Purkinje cell (primary cell): ENCODE measurements around the gene TMEM223. TPM values are rescaled to one million over a fixed set of nuclear protein-coding genes. Genes with fewer than 3 reads are reported as not detected.

Experiments
- polyA plus RNA-seq: library from polyadenylated mRNA; unstranded; fragments of >200 nt; fragmentation: Nextera tagmentation; gene quantifications from 2 replicates; pipeline ENCODE4 v1.2.1, GENCODE V29; 2014

The TMEM223 gene, protein sequence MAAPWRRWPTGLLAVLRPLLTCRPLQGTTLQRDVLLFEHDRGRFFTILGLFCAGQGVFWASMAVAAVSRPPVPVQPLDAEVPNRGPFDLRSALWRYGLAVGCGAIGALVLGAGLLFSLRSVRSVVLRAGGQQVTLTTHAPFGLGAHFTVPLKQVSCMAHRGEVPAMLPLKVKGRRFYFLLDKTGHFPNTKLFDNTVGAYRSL
- polyA plus RNA-seq: 12.5 and 20.4 TPM in 2 replicates

GRCh38 chr11:62791501-62792201 is at the start of gene TMEM223:
TMEM223 (minus strand) TSS chr11:62792006; CDS start chr11:62791994, 12 bp downstream.

GRCh38 chr11:62839050-62839945 is 47.5 kb upstream of the TMEM223 start, which contains the start of gene WDR74:
WDR74 (minus strand) TSS chr11:62839590; CDS start chr11:62839570, 20 bp downstream.

GRCh38 chr11:62832336-62833234 is 40.8 kb upstream of the TMEM223 start, which contains the start of gene TEX54:
TEX54 (minus strand) TSS chr11:62832841.

GRCh38 chr11:62831520-62832335 is 39.9 kb upstream of the TMEM223 start, which contains the start of gene STX5:
STX5 (minus strand) TSS chr11:62832051; CDS start chr11:62831243, 808 bp downstream.

DNA sequence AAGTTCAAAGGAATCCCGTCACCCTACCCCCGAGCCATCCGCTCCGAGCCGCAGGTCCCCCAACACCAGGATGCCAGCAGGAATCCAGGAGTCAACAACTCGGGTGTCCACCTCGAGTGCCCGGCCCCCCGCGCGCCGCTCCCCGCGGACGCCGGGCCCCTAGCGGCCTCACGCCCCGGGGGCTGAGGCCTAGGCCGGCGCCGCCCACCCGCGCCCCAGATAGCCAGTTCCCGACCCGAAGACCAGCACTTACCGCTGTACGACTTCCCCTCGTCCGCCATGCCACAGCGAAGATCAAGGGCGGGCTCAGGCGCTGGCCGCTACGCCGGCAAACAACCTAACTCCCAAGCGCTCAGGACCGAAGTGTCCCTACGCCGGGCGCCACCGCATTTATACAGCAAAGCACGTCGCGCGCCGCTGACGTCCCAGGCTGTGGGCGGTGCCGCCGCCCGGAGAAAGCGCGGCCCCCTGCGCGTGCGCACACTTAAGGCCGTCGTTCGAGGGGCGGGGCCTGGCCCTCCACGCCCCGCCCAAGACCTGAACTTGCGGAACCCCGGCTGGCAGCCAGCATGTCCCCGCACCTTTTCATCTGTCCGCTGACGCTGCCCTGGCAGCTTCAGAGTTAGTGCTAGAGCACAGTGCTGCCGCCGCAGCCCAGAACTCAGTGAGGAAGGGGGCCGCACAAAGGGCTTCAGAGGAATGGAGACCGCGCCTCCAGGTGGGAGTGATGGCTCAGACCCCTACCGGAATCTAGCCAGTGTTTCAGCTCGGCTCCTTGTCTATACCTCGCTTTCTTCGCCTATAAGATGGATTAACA is 13.5 kb upstream of the TMEM223 start, which contains the start of gene NXF1:
NXF1 (minus strand) TSS at position 365 of the 817 bp plus-strand sequence; CDS start at position 281, 84 bp downstream.

GRCh38 chr11:62787005-62787759 is 4.6 kb downstream of the TMEM223 start, which contains the start of gene TMEM179B:
TMEM179B (plus strand) TSS chr11:62787402; CDS start chr11:62787432, 30 bp downstream.

GRCh38 chr11:62771144-62772021 is 20.4 kb downstream of the TMEM223 start, which contains the start of gene TAF6L:
TAF6L (plus strand) TSS chr11:62771396; CDS start chr11:62775784, 4,388 bp downstream.

DNA sequence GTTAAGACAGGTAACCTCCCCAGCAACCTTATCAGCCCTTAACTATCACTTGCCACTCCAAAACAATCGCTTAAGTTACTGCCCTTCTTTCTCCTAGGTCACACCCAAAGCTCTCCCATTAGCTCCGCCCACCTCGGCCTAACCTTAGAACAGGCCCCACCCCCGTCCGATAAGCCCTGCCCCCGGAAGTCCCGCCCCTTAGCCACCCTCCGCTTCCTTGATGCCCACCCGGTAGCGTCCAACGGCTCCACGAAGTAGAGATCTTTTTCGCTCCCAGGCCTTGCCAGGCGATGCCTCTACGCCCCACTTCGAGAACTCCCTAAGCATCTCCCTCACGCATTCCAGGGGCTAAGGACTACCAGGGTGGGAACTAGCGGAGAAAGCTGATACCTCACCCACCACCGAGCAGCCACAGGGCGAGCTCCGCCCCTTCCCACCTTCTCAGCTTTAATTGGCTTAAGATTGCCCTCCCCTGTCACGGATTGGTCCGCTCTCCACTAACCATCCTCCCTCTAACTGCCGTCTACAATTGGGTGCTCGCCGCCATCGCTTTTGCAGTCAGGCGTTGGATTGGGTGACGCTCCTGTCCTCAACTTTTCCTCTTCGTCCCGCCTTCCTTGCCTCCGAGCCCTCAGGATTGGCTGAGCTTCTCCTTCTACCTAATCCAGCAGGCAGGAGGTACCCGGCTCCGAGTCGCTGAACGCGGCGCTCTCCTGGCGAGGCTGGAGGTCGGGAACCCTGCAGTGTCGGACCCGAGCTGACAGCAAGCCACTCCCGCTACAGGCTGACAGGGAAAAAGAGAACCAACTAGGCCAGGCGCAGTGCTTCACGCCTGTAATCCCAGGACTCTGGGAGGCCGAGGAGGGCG is 37.8 kb downstream of the TMEM223 start, which contains the start of gene ZBTB3:
ZBTB3 (minus strand) TSS at position 425 of the 868 bp plus-strand sequence. CDS start 496 bp downstream, outside the sequence.

Other genes starting within 250 kb of the TMEM223 start
- 0.73 and 2.8 TPM in 2 replicates for gene AHNAK, start 245.2 kb downstream of the TMEM223 start, polyA plus RNA-seq
- gene EEF1G, start 218.1 kb downstream of the TMEM223 start, polyA plus RNA-seq: 108 and 114 TPM in 2 replicates
- 0.19 and 2.8 TPM in 2 replicates for gene TUT1, start 200.5 kb downstream of the TMEM223 start, polyA plus RNA-seq
- gene MTA2, start 190.1 kb downstream of the TMEM223 start, polyA plus RNA-seq: 0.60 and 0.63 TPM in 2 replicates
- not detected in 2 replicates for gene EML3, start 179.2 kb downstream of the TMEM223 start, polyA plus RNA-seq
- 0.29 TPM in 1 of 2 replicates, not detected in the other for gene ROM1, start 178.7 kb downstream of the TMEM223 start, polyA plus RNA-seq
- 6.0 and 19.2 TPM in 2 replicates for gene B3GAT3, start 170.0 kb downstream of the TMEM223 start, polyA plus RNA-seq
- gene GANAB, start 145.4 kb downstream of the TMEM223 start, polyA plus RNA-seq: 3.9 and 6.3 TPM in 2 replicates
- 1.1 and 1.3 TPM in 2 replicates for gene INTS5, start 138.7 kb downstream of the TMEM223 start, polyA plus RNA-seq
- 82.2 and 95.4 TPM in 2 replicates for gene C11orf98, start 126.8 kb downstream of the TMEM223 start, polyA plus RNA-seq
- 5.4 and 7.2 TPM in 2 replicates for gene CSKMT, start 126.7 kb downstream of the TMEM223 start, polyA plus RNA-seq
- gene UQCC3, start 120.3 kb downstream of the TMEM223 start, polyA plus RNA-seq: 3.4 and 3.8 TPM in 2 replicates
- 2.2 TPM in 1 of 2 replicates, not detected in the other for gene LBHD1, start 119.7 kb downstream of the TMEM223 start, polyA plus RNA-seq
- 29.6 and 45.3 TPM in 2 replicates for gene UBXN1, start 112.9 kb downstream of the TMEM223 start, polyA plus RNA-seq
- gene LRRN4CL, start 102.5 kb downstream of the TMEM223 start, polyA plus RNA-seq: not detected in 2 replicates
- 511 and 550 TPM in 2 replicates for gene BSCL2, start 84.6 kb downstream of the TMEM223 start, polyA plus RNA-seq
- 926 and 1,510 TPM in 2 replicates for gene GNG3, start 84.3 kb downstream of the TMEM223 start, polyA plus RNA-seq
- gene HNRNPUL2, start 64.5 kb downstream of the TMEM223 start, polyA plus RNA-seq: 6.1 and 11.6 TPM in 2 replicates
- gene TTC9C, start 63.5 kb downstream of the TMEM223 start, polyA plus RNA-seq: 39.6 and 42.1 TPM in 2 replicates
- 3.5 and 3.6 TPM in 2 replicates for gene ZBTB3, start 37.8 kb downstream of the TMEM223 start, polyA plus RNA-seq
- 167 and 208 TPM in 2 replicates for gene POLR2G, start 30.4 kb downstream of the TMEM223 start, polyA plus RNA-seq
- gene TAF6L, start 20.6 kb downstream of the TMEM223 start, polyA plus RNA-seq: 0.15 and 1.2 TPM in 2 replicates
- gene TMEM179B, start 4.6 kb downstream of the TMEM223 start, polyA plus RNA-seq: 19.7 and 23.2 TPM in 2 replicates
- 25.0 and 31.8 TPM in 2 replicates for gene NXF1, start 13.4 kb upstream of the TMEM223 start, polyA plus RNA-seq
- 5.0 and 5.3 TPM in 2 replicates for gene STX5, start 40.0 kb upstream of the TMEM223 start, polyA plus RNA-seq
- not detected in 2 replicates for gene TEX54, start 40.8 kb upstream of the TMEM223 start, polyA plus RNA-seq
- 11.6 and 16.4 TPM in 2 replicates for gene WDR74, start 47.6 kb upstream of the TMEM223 start, polyA plus RNA-seq
- gene SLC3A2, start 88.9 kb upstream of the TMEM223 start, polyA plus RNA-seq: 27.1 and 50.5 TPM in 2 replicates
- 5.9 TPM in 1 of 2 replicates, not detected in the other for gene CHRM1, start 129.4 kb upstream of the TMEM223 start, polyA plus RNA-seq
- not detected in 2 replicates for gene SLC22A6, start 193.0 kb upstream of the TMEM223 start, polyA plus RNA-seq
- not detected in 2 replicates for gene SLC22A8, start 223.8 kb upstream of the TMEM223 start, polyA plus RNA-seq